Measurements from ENCODE around the gene CORO2A.

DNA sequence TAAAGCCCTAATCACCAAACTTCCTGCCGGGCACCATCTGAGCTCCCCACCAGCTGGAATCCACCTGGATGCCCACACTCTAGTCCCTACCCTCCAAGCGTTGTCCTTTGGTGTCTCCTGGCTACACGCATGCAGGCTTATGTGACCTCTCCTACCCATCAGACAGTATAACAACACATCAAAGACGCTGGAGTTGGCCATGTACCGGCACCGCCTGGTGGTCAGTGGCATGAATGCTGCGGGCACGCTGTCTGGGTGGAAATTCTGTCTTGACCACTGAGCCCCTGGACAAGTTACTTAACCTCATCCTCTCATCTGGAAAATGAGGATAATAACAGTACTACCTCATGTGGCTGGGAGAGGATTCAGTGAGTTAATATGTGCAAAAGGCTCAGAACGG is 23.4 kb upstream of the CORO2A start:
- TF ChIP-seq, protein P1, sequence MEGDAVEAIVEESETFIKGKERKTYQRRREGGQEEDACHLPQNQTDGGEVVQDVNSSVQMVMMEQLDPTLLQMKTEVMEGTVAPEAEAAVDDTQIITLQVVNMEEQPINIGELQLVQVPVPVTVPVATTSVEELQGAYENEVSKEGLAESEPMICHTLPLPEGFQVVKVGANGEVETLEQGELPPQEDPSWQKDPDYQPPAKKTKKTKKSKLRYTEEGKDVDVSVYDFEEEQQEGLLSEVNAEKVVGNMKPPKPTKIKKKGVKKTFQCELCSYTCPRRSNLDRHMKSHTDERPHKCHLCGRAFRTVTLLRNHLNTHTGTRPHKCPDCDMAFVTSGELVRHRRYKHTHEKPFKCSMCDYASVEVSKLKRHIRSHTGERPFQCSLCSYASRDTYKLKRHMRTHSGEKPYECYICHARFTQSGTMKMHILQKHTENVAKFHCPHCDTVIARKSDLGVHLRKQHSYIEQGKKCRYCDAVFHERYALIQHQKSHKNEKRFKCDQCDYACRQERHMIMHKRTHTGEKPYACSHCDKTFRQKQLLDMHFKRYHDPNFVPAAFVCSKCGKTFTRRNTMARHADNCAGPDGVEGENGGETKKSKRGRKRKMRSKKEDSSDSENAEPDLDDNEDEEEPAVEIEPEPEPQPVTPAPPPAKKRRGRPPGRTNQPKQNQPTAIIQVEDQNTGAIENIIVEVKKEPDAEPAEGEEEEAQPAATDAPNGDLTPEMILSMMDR (IDR thresholded peaks at IDR 0.05) = no peak
- no peak for TF ChIP-seq POLR2A (IDR thresholded peaks at IDR 0.05)
